H1 (cell line): Measurements from ENCODE around the gene IFT122. TPM values are rescaled to one million over a fixed set of nuclear protein-coding genes. Genes with fewer than 3 reads are reported as not detected.

Experiments used
- SP1 ChIP-seq: IDR thresholded peaks from 2 replicates; pipeline ENCODE4 v1.6.1; 2011; ENCODE audit warnings: low read depth, low read length
- polyA plus RNA-seq, 7 experiments: library from polyadenylated mRNA; depleted of rRNA in 3 of 7; stranded (reverse) in 5 of 7; unstranded in 2 of 7; fragments of >200 nt in 5 of 7; fragments of 200-250 nt in 2 of 7; gene quantifications; 1 replicate in 5 of 7; 2 replicates in 1 of 7; 4 replicates in 1 of 7; pipeline versions ENCODE4 v1.2.1 to v1.2.3, GENCODE V29; 2011 to 2013; ENCODE audit warnings: missing spikeins in 2 of 7, mixed read lengths in 2 of 7
- total RNA-seq: library from RNA; stranded (reverse); fragmentation: NEBNext Ultra II Directional; extraction: Animal tissue kit (Norgen Biotek cat#: 25700); gene quantifications from 2 replicates; pipeline ENCODE4 v1.2.1, GENCODE V29; 2021
- TF ChIP-seq, protein P1 (sequence below): fragments of 300-600 bp; sonication (generic); IDR thresholded peaks from 2 replicates; pipeline ENCODE4 v1.7.1; 2012; ENCODE audit warnings: low read length, moderate library complexity, mild to moderate bottlenecking, inconsistent platforms; ENCODE audit not compliant: insufficient replicate concordance

IFT122 gene
- total and polyA plus RNA-seq, 2 of the 8 experiments (the other 6 are each of a cell fraction or from before 2014, with no cell fraction given), result 23.7 to 25.1 TPM

DNA sequence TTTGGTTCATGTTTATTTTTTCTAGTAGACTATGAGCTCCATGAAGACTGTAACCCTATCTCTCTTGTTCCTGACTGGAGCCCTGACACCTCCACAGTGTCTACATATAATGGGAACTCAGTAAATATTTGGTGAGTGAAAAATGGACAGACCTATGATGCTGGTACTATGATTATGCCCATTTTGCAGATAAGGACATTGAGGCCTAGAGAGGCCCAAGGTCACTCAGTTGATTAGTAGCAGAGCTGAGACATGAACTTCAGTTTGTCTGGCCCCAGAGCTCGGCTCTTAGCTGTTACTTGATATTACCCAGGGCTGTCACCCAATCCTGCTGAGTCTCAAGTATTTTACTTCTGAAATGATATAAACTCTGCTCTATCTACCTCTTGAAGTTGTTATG, 17.1 kb upstream of the IFT122 start (continued):
- TF ChIP-seq, protein P1, sequence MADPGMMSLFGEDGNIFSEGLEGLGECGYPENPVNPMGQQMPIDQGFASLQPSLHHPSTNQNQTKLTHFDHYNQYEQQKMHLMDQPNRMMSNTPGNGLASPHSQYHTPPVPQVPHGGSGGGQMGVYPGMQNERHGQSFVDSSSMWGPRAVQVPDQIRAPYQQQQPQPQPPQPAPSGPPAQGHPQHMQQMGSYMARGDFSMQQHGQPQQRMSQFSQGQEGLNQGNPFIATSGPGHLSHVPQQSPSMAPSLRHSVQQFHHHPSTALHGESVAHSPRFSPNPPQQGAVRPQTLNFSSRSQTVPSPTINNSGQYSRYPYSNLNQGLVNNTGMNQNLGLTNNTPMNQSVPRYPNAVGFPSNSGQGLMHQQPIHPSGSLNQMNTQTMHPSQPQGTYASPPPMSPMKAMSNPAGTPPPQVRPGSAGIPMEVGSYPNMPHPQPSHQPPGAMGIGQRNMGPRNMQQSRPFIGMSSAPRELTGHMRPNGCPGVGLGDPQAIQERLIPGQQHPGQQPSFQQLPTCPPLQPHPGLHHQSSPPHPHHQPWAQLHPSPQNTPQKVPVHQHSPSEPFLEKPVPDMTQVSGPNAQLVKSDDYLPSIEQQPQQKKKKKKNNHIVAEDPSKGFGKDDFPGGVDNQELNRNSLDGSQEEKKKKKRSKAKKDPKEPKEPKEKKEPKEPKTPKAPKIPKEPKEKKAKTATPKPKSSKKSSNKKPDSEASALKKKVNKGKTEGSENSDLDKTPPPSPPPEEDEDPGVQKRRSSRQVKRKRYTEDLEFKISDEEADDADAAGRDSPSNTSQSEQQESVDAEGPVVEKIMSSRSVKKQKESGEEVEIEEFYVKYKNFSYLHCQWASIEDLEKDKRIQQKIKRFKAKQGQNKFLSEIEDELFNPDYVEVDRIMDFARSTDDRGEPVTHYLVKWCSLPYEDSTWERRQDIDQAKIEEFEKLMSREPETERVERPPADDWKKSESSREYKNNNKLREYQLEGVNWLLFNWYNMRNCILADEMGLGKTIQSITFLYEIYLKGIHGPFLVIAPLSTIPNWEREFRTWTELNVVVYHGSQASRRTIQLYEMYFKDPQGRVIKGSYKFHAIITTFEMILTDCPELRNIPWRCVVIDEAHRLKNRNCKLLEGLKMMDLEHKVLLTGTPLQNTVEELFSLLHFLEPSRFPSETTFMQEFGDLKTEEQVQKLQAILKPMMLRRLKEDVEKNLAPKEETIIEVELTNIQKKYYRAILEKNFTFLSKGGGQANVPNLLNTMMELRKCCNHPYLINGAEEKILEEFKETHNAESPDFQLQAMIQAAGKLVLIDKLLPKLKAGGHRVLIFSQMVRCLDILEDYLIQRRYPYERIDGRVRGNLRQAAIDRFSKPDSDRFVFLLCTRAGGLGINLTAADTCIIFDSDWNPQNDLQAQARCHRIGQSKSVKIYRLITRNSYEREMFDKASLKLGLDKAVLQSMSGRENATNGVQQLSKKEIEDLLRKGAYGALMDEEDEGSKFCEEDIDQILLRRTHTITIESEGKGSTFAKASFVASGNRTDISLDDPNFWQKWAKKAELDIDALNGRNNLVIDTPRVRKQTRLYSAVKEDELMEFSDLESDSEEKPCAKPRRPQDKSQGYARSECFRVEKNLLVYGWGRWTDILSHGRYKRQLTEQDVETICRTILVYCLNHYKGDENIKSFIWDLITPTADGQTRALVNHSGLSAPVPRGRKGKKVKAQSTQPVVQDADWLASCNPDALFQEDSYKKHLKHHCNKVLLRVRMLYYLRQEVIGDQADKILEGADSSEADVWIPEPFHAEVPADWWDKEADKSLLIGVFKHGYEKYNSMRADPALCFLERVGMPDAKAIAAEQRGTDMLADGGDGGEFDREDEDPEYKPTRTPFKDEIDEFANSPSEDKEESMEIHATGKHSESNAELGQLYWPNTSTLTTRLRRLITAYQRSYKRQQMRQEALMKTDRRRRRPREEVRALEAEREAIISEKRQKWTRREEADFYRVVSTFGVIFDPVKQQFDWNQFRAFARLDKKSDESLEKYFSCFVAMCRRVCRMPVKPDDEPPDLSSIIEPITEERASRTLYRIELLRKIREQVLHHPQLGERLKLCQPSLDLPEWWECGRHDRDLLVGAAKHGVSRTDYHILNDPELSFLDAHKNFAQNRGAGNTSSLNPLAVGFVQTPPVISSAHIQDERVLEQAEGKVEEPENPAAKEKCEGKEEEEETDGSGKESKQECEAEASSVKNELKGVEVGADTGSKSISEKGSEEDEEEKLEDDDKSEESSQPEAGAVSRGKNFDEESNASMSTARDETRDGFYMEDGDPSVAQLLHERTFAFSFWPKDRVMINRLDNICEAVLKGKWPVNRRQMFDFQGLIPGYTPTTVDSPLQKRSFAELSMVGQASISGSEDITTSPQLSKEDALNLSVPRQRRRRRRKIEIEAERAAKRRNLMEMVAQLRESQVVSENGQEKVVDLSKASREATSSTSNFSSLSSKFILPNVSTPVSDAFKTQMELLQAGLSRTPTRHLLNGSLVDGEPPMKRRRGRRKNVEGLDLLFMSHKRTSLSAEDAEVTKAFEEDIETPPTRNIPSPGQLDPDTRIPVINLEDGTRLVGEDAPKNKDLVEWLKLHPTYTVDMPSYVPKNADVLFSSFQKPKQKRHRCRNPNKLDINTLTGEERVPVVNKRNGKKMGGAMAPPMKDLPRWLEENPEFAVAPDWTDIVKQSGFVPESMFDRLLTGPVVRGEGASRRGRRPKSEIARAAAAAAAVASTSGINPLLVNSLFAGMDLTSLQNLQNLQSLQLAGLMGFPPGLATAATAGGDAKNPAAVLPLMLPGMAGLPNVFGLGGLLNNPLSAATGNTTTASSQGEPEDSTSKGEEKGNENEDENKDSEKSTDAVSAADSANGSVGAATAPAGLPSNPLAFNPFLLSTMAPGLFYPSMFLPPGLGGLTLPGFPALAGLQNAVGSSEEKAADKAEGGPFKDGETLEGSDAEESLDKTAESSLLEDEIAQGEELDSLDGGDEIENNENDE, result no peak
- no peak for TF ChIP-seq SP1
